Measurements from ENCODE around the gene CCDC149.

Gene CCDC149

DNA sequence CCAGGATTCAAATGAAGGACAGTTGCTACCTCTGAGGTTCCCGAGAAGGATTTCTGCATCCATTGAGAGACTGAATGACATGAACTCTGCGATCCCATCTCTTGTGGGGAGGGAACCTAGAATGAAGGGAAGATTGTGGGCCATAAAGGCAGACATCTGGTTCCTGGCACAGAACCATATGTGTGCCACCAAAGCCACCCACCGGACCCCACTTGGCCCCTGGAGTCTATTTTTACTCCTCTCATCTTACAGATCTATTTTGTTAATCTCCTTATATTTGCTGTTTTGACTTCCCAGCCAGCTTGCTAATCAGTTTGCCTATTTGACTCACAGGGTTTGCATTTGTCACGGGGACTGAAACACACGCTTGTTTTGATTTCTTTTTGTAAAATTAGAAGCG lies 110.2 kb downstream of the CCDC149 start:
- DNase-seq (ENCODE audit: low read depth in 3 of 3): no peak

DNA sequence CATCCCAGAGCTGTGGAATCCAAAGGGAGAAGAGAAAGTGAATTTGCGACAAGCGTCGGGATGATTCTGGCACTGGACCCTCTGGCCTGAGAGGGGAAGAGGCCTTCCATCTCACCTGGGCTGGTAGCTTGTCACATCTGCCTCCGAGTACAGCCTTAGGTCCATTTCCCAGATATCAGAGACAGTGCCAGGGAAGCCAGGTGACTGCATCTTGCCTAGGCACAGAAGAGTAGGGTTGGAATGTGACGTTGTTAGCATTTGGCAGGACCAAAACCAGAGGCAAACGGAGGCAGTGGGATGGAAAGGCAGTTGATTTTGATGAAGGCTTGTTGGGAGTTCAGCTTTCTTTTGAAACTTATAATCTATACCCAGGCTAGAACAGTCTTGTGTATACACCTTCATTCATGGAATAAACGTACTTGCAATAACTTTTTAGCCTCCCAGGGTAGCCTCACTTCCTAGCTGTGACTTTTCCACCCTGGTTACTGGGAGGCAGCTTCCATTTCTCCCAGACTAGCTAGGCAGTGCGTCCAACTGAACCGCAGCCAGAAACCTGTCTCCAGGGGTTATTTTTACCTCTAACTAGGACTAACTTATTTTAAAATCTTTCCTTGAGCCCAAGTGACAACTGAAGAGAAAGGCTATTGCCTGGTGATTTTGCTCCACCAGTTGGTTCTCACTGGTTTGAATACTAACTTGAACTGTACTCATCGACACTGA lies 111.5 kb downstream of the CCDC149 start:
- no peak for DNase-seq (ENCODE audit: low read depth in 3 of 3)

DNA sequence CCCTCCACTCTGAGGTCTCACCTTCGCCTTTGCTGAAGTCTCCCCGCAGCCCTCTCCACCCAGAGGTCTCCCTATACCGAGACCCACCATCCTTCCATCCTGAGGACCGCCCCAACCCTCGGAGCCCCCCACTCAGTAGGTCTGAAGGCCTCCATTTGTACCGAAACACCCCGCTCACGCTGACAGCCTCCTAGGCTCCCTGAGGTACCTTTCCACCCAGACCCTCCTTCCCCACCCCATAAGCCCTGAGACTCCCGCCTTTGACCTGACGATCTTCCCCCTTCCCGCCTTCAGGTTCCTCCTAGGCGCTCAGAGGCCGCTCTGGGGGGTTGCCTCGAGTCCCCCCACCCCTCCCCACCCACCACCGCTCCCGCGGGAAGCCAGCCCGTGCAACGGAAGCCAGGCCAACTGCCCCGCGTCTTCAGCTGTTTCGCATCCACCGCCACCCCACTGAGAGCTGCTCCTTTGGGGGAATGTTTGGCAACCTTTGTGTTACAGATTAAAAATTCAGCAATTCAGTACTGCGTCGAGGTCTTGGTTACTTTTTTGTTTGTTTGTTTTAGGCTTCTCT lies 112.4 kb downstream of the CCDC149 start:
- DNase-seq (ENCODE audit: low read depth in 3 of 3): no peak

DNA sequence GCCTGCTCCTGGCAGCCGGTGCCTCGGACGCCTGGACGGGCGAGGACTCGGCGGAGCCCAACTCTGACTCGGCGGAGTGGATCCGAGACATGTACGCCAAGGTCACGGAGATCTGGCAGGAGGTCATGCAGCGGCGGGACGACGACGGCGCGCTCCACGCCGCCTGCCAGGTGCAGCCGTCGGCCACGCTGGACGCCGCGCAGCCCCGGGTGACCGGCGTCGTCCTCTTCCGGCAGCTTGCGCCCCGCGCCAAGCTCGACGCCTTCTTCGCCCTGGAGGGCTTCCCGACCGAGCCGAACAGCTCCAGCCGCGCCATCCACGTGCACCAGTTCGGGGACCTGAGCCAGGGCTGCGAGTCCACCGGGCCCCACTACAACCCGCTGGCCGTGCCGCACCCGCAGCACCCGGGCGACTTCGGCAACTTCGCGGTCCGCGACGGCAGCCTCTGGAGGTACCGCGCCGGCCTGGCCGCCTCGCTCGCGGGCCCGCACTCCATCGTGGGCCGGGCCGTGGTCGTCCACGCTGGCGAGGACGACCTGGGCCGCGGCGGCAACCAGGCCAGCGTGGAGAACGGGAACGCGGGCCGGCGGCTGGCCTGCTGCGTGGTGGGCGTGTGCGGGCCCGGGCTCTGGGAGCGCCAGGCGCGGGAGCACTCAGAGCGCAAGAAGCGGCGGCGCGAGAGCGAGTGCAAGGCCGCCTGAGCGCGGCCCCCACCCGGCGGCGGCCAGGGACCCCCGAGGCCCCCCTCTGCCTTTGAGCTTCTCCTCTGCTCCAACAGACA lies 113.1 kb downstream of the CCDC149 start:
- no peak for DNase-seq (ENCODE audit: low read depth in 3 of 3)

DNA sequence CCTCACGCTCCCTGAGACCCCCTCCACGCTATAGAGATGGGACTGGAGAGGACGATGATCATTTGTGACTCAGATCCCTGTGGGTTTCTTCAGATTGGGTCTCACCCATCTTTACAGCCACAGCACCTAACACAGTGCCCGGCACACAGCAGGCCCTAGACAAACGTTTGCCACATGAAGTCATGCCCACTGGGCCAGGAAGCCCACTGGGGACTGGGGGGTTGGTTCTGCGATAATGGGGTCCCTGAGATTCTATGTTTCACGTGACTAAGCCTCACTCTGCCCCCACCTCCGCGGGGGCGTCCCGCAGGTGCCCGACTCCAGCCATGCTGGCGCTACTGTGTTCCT lies 113.7 kb downstream of the CCDC149 start:
- no peak for DNase-seq (ENCODE audit: low read depth in 3 of 3)

DNA sequence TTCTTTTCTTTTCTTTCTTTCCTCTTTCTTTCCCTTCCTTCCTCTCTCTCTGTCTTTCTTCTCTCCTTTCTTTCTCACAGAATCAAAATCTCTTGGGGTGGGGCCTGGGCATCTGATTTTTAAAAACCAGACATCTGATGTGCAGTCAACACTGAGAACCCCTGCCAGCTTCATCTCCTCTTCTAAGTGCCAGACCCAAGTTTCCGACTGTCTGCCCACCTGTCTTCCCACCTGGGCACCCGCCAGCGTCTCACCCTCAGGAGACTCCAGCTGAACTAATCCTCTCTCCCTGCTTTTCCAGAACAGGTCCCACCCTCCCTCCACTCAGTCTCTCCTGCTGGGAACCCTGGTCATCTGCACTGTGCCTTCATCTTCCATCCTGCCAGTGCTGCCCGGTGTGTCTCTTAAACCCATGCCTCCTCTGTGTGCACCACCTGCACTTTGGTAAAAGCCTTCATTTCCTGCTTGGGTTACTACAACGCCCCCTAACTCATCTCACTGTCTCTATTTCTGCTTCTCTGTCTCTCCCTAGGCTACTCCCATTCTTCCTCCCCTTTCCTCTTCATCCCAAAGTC lies 114.7 kb downstream of the CCDC149 start:
- DNase-seq (ENCODE audit: low read depth in 3 of 3): no peak

DNA sequence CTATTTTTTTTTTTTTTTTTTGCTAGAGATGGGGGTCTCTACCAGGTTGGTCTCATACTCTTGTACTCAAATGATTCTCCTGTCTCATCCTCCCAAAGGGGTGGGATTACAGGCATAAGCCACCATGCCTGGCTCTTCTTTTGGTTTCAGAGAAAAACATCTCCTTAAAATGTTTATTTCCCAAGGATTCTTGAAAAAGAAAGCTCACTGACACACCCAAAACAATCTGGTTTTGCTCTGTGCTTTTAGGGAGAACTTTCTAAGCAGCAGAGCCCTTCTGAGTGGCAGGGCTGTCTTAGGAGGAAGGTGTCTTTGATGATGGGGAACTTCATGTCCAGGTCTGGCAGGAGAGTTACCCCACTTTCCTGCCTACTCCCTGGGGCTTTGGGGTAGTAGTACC lies 116.2 kb downstream of the CCDC149 start:
- DNase-seq (ENCODE audit: low read depth in 3 of 3): no peak

DNA sequence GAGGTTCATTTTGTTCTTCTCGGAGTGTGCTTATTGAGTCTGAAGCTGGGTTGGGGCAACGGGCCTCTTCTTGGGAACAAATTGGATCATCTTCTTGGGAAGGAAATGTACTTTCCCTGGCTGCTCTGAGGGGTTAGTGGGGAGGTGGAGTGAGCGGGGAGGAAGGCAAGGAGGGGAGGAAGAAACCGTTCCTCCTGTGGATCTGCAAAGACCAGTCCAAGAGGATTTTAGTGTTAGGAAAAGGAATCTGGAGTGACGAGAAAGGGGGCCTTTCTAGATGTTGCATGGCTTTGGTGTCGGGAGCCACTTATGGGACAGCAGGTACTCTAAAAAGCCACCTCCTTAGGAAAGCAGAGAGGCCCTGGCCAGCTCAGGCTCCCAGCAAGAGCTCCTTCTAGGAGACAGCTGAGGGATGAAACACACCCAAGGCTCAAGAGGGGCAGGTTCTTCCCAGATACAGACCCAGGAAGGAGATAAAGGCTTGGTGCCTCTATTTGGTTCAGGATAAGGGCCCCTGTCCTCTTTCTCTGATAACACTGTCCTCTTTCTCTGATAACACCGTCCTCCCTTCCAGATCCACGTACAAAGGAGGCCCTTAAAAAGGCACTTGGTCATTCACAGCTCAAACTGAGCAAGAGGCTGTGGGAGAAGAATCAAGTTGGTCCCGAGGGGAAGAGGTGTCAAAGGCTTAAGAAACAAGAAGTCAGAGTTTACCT lies 117.0 kb downstream of the CCDC149 start:
- no peak for DNase-seq (ENCODE audit: low read depth in 3 of 3)

DNA sequence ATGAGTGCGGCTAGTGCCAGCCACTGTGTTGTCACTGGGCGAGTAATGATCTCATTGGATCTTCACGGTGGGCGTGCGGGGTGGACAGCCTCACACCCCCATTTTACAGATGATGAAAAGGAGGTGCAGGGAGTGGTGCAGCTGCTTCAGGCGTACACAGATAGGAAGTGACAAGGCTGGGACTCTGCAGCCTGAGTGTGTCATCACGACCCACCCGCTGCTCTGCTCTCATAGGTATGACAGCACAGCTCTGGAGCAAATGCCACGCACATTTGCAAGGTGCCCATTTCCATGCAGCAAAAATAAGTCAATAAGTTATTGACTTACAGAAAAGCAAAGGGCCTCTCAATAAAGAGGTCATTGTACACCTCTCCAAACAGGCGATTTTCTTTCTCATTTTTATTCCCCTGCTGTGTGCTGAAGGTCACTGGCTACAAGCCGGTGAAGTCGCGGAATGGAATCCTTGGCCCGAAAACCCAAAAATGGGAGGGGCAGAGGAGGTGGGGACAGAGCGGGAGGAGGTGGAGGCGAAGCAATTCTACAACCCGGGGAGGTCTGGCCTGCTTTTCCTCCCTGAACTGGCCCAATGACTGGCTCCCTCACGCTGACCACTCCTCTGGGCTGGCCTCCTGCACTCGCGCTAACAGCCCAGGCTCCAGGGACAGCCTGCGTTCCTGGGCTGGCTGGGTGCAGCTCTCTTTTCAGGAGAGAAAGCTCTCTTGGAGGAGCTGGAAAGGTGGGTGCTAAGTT lies 117.8 kb downstream of the CCDC149 start, which contains the start of gene SOD3:
Gene SOD3 (plus strand): TSS at position 658 of the 750 bp plus-strand sequence. CDS start 3,949 bp downstream, outside the sequence.
- no peak for DNase-seq (ENCODE audit: low read depth in 3 of 3)

DNA sequence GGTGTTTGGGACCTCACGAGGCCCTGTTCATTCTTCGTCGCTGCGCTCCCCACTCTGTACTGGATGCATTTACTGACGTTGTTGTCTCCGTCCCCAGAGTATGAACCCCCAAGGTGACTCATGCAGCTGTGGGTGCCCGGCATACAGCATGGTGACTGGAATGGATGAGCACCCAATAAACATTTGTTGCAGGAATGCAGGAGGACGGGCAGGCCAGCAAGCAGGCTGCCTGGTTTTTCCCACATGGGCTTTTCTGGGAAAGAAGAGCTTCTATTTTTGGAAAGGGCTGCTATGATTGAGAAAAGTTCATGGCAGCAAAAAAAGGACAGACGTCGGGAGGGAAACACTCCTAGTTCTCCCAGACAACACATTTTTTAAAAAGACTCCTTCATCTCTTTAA lies 118.4 kb downstream of the CCDC149 start:
- DNase-seq (ENCODE audit: low read depth in 3 of 3): no peak

DNA sequence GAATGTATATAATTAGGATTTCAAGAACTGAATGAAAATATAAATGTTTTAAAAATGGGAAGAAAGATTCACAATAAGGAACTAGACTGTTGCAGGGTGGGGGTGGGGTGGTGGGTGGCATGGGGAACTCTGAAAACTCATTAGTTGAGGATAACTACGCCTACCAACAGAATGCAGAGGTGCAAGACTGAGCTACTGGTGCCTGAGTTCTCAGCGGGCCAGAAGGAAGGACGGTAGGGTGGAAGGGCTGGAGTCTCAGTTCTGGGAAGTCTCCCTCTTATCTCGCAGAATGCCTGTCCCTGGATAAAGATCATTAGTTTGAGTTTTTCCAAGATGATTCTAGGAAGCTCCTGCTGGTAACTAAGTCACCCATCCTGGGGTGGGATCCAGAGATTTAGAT lies 118.8 kb downstream of the CCDC149 start:
- no peak for DNase-seq (ENCODE audit: low read depth in 3 of 3)

DNA sequence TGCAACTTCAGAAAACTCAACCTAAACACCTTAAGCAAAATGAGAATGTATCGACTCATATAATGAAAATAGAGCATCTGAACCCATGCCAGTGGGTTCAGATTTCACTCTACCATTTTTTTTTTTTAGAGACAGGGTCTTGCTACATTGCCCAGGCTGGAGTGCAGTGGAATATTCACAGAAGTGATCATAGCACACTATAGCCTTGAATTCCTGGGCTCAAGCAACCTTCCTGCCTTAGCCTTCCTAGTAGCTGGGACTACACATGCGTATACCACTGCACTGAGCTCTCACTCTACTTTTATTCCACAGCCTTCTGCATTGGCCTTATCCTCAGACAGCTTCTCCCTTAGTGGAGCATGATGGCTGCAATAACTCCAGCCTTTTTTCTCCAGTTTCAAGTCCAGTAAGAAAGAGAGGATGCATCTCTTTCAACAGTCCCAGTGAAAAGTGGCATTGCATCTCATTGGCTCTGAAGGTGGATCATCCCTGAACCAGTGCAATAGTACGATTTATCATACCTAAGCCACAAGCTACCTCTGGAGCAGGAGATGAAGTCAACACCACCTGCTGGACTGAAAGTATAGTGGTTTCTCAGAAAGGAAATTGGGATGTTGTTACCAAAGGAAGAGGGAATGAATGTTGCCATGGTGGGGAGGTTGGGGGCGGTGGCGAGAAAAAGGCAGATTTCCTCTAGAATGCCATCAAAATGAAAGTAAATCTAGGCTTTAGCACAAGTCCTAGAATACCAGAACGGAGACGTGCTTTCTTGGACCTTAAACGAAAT lies 119.4 kb downstream of the CCDC149 start:
- no peak for DNase-seq (ENCODE audit: low read depth in 3 of 3)

DNA sequence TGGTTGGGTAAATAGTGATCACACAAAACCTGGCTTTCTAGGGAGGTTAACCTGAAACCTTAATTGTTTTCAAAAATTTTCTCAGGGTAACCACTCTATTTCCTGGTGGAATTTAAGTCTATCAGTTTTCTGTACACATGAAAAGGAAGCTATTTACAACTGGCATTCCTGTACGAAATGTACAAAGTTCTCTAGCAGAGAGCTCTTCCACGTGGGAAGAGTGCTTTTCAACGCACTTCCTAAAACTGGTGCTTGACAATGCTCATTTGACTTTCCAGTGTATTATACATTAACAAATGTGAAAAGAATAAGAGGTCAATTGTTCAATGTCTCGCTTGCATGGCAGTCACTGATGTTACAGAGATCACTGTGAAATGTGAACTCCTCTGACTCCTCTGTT lies 120.3 kb downstream of the CCDC149 start:
- no peak for DNase-seq (ENCODE audit: low read depth in 3 of 3)

DNA sequence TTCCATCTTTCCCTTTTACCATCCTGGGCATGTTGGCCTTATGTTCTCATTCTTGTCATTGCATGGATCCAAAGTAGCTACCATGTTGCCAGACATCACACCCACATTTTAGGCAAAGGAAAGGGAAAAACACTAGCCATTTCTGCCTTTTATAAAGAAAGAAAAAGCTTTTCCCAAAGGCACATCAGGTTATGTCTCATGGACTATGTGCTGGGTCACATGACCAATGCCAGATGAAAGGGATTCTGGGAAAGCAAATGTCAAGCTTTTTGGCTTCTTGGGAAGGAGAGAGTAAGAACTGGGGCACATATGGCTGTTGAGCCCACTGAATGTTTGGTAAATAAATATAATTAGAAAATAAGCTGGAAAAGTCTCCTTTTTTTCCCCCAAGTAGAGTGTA lies 121.8 kb downstream of the CCDC149 start:
- no peak for DNase-seq (ENCODE audit: low read depth in 3 of 3)

DNA sequence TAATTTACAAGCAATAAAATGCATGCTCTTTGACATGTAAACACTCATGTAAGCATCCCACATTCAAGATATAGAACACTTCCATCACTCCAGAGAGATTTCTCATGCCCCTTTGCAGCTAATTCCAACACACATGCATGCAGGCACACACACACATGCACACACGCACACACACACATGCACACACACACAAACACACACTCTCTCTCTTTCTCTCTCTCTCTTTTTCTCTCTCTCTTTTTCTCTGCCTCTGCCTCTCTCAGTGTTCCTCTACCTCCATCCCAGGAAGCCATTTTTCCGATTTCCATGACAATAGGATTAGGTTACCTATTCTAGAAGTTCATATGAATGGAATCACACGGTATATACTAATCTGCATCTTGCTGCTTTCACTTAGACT lies 129.3 kb downstream of the CCDC149 start:
- no peak for DNase-seq (ENCODE audit: low read depth in 3 of 3)

DNA sequence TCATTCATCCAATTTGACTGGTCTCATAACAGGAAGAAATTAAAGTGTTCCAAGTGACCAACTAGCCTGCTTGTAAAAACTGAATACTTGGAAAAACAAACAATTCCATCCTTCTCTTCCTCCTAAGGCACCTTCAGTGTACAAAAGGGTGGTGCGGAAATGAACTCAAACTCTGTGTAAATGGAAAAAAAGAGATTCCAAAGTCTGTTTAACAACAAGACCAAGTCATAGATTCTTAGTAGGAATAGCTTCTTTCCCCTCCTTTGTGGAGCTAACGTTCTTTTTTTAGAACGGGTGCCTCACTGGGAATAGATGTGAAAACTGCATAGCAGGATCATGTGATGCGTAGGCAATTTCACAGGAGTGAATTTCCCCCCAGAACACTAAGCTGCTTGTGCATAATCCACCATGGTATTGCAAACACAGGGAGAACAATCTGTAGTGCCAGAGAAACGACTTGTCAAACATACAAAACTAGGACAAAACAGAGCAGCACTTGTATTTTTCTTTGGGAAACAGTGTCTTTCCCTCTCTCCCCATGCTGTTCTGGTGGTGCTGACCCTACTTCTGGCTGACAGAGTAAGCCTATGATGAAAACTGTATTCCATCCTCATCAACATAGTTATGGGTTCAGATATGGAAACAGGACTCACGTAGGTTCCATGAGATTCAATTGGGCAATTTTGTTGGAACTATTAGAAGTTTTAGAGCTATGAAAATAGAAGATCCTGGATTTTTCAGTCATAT lies 130.7 kb downstream of the CCDC149 start:
- no peak for DNase-seq (ENCODE audit: low read depth in 3 of 3)

DNA sequence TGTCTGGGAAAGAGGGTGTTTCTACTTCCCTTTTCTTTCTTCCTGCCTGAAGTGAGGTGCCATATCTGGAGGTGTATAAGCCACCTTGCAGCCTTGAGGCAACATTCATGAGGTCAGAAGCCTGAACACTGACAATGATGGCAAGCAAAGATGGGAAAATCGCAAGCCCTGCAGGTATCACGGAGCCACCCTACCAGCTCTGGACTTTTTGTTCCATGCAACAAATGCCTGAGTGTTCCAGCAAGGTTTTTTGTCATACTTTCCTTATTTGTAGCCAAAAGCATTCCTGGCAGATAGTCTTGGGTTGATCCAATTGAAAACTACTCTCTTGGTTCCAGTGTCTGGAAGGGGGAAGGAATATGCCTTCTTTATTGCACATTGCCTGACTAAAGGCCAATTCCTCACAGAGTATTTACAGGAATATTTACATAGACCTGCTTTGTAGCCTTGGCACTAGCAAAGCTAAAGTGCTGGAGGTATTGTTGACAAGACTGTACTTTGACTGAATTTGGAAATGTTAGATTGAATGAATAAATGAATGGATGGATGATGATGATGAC lies 131.8 kb downstream of the CCDC149 start:
- DNase-seq (ENCODE audit: low read depth in 3 of 3): no peak

DNA sequence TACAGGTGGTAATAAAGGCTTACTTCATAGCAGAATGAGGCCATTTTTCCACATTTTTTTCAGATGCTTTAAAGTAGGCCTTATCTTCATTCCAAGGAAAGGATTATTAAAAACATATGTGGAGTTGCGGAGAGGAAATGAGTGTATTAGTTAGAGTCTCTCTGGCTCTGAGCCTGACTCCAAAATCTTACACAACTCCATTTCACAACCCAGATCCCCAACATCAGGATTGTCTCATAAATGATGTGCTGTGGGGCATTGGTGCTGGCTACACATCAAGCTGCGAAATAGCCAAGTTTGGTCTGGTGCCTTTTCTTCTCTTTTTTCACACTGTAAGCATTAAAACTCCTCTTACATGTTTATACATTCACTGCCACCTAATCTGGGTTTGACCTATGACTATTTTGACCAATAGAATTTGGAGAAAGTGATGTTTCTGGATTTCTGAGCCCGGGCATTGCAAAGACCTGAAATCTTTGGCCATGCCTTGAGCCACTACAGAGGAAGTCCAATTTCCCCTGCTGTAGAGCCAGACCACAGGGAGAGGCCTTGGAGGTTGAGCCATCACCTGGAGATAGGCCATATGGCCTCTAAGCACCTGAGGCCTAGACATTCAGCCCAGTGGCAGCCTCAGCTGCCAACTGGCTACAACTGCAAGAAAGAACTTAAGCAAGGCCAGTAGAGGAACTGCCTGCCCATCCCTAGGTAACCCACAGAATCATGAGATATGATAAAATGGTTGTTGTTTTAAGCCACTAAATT lies 134.2 kb downstream of the CCDC149 start:
- no peak for DNase-seq (ENCODE audit: low read depth in 3 of 3)
